Measurements from ENCODE around the gene MRPL16. TPM values are rescaled to one million over a fixed set of nuclear protein-coding genes. Genes with fewer than 3 reads are reported as not detected.
A peak's percentile ranks its signal among the peaks of the same experiment; 100 is the strongest.
"Not testable (repeated sequence)": the region's sequence is repeated elsewhere in the genome, so short reads cannot be mapped to it uniquely, and the experiment has no call there.

MRPL16 gene
- total and polyA plus RNA-seq, 5 donors = 53.7 to 150 (median 70.7) TPM

DNA sequence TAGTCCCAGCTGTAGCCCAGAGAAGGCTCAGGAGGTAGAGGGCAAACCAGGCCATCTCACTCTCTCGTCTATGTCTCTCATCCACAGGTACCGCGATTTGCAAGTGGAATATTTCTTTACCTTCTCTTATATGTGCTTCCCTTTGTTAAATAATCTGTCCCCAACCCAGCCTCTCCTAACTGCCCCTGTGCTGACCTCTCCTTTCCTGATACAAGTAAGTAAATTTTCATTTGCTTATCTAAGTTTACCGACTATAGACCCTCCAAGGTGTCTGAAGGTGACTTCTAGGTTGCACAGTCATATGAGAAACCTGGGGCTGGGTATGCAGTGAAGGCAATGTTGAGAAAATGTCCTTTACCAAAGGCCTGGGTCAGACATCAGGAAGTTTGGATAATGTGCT, 34.8 kb upstream of the MRPL16 start, which contains the start of gene CBLIF:
Gene CBLIF (minus strand): TSS at position 101 of the 400 bp plus-strand sequence. CDS start 46 bp downstream, at position 55.
- no peaks in the 10 kb centered on the region for H3K27me3 ChIP-seq (ENCODE audit: control insufficient read depth, insufficient read depth)
- no peak for ATAC-seq
- 77% methylated on average over 4 of the region's 4 CpGs for WGBS
- DNase-seq = no peak
- no peaks in the 10 kb centered on the region for H3K4me1 ChIP-seq (ENCODE audit: control insufficient read depth, insufficient read depth, low read length)
- no peaks in the 10 kb centered on the region for H3K9me3 ChIP-seq (ENCODE audit: control insufficient read depth, low read length)
- H3K27ac ChIP-seq (ENCODE audit: low read length) = no peak within 1 kb of the TSS
- intact Hi-C loops (cut with DNase I) = no loop called here
- H3K4me3 ChIP-seq (ENCODE audit: low read length) = no peak within 1 kb of the TSS

DNA sequence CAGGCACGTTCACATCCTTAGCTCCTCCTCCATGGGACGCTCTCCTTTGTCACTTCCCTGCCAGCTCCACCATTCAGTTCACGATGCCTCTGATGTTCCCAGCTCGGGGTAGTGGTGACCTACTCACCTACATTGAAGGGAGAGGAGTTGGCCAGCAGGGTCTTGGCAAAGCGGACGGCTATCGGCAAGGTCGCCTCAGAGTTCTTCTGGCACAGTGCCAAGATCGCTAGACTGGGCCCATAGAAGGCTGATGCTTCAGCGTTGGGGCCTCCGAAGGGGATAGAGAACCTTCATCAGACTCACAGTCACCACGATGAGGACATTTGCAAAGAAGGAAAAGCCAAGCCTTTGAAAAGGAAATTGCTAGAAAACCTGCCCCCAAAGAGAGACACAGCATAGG, 31.7 kb upstream of the MRPL16 start:
- no peak overlapping the region for H3K4me3 ChIP-seq (ENCODE audit: low read length)
- DNase-seq (peak in 1 of 3 donors; percentile 38), ATAC-seq (no peak)
- WGBS = 77% methylated on average over 12 of the region's 12 CpGs
- no peaks in the 10 kb centered on the region for H3K27me3 ChIP-seq (ENCODE audit: control insufficient read depth, insufficient read depth)
- H3K9me3 ChIP-seq (ENCODE audit: control insufficient read depth, low read length) = no peaks in the 10 kb centered on the region
- intact Hi-C loops (cut with DNase I) = no loop called here
- no peak overlapping the region for H3K27ac ChIP-seq (ENCODE audit: low read length)
- no peaks in the 10 kb centered on the region for H3K4me1 ChIP-seq (ENCODE audit: control insufficient read depth, insufficient read depth, low read length)

DNA sequence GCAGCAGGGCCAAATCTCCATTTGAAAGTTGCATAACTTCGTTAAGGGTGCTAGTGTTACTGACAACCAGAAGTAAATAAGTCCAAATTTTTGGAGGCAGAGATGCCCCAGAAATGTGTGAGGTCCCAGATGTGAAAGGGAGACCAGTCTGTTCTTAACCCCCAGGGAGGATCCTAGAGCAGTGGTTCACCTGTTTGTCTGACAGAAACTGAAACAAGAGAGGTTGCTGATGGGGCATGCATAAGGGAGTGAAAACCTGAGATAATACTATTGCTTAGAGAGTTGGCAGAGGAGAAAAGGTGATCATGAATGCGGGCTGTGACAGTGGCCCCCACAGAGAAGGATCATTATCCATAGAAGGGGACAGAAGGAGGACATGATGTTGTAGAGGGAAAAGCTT, 30.9 kb upstream of the MRPL16 start:
- ATAC-seq = no peak
- Histone ChIP-seq H3K27me3 (ENCODE audit: control insufficient read depth, insufficient read depth) (no peaks in the 10 kb centered on the region), H3K4me1 (ENCODE audit: control insufficient read depth, insufficient read depth, low read length) (no peaks in the 10 kb centered on the region), H3K27ac (ENCODE audit: low read length) (no peak overlapping the region), H3K9me3 (ENCODE audit: control insufficient read depth, low read length) (no peaks in the 10 kb centered on the region), H3K4me3 (ENCODE audit: low read length) (no peak overlapping the region)
- intact Hi-C loops (cut with DNase I) = no loop called here
- no peak for DNase-seq
- WGBS = 89% methylated on average over 2 of the region's 2 CpGs

DNA sequence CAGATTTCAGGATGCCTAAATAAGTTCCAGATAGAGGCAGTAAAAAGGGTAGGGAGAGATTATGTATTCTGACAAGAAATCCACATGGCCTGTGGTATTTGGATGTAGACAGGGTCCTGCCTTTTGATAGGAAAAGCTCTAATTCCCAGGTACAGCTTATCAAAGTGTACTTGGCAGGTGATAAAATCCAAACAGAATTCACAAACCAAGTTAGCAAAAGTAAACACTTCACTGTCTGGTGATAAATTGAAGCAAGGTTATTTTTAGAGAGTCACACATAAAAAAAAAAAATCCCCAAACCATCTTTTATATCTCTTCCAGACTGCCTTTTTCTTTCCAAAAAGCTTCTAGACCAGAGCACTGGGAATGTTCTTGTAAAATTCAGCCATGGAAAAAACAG, 29.0 kb upstream of the MRPL16 start:
- Histone ChIP-seq H3K9me3 (ENCODE audit: control insufficient read depth, low read length) (no peaks in the 10 kb centered on the region), H3K4me1 (ENCODE audit: control insufficient read depth, insufficient read depth, low read length) (no peaks in the 10 kb centered on the region), H3K4me3 (ENCODE audit: low read length) (no peak overlapping the region), H3K27me3 (ENCODE audit: control insufficient read depth, insufficient read depth) (no peaks in the 10 kb centered on the region), H3K27ac (ENCODE audit: low read length) (no peak overlapping the region)
- ATAC-seq = no peak
- intact Hi-C loops (cut with DNase I) = loop anchor here in 1 of 4 donors (10.0 kb wide), 1 partner anchor 355 kb away; no protein-coding TSS in a partner anchor
- DNase-seq = no peak

DNA sequence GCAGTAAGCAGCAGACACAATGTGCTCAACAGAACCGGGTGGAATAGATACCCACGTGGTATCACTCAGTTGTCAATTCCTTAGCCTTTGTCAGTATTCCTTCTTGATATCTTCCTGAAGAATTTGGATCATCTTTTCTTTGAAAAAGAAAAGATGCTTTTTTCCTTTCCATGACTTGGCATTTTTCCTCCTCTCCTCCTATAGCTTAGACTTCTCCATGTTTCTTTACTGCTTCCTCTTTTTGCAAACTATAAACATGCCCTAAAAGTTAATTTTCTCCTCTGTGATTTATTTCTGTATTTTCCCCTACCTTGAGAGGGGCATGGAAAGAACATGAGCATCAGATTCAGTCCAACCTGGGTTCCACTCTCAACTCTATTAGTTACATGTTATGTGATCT, 23.0 kb upstream of the MRPL16 start:
- 72% methylated on average over 2 of the region's 2 CpGs for WGBS
- DNase-seq (no peak), ATAC-seq (no peak)
- H3K9me3 ChIP-seq (ENCODE audit: control insufficient read depth, low read length) = no peaks in the 10 kb centered on the region
- H3K4me3 ChIP-seq (ENCODE audit: low read length) = no peak overlapping the region
- intact Hi-C loops (cut with DNase I) = loop anchor here in 1 of 4 donors (10.0 kb wide), 1 partner anchor 361 kb away; no protein-coding TSS in a partner anchor
- H3K4me1 ChIP-seq (ENCODE audit: control insufficient read depth, insufficient read depth, low read length) = no peaks in the 10 kb centered on the region
- no peaks in the 10 kb centered on the region for H3K27me3 ChIP-seq (ENCODE audit: control insufficient read depth, insufficient read depth)
- no peak overlapping the region for H3K27ac ChIP-seq (ENCODE audit: low read length)

DNA sequence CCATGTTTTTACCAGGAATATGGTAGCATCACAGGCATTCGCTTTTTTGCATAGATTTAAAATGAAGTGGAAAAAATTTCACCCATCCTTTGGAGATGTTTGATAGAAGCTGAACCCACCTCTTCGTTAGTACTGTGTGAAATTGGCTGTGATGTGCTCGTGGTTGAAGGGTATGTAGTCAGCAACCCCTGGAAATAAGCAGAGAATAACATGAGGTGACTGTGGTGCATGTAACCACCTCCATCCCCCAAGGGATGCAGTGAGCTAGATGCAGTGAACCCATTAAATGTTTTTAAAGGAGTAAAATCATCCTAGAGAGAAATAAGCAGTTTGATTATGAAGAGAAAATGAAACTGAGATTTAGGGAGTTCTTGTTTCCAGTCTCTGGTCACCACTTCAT, 18.8 kb upstream of the MRPL16 start:
- Histone ChIP-seq H3K9me3 (ENCODE audit: control insufficient read depth, low read length) (no peaks in the 10 kb centered on the region), H3K4me3 (ENCODE audit: low read length) (no peak overlapping the region), H3K4me1 (ENCODE audit: control insufficient read depth, insufficient read depth, low read length) (no peaks in the 10 kb centered on the region), H3K27me3 (ENCODE audit: control insufficient read depth, insufficient read depth) (no peaks in the 10 kb centered on the region), H3K27ac (ENCODE audit: low read length) (no peak overlapping the region)
- intact Hi-C loops (cut with DNase I) = loop anchor here in 1 of 4 donors (10.0 kb wide), 1 partner anchor 305 kb away; no protein-coding TSS in a partner anchor
- ATAC-seq (no peak), DNase-seq (no peak)
- WGBS = 86% methylated on average over 3 of the region's 3 CpGs

DNA sequence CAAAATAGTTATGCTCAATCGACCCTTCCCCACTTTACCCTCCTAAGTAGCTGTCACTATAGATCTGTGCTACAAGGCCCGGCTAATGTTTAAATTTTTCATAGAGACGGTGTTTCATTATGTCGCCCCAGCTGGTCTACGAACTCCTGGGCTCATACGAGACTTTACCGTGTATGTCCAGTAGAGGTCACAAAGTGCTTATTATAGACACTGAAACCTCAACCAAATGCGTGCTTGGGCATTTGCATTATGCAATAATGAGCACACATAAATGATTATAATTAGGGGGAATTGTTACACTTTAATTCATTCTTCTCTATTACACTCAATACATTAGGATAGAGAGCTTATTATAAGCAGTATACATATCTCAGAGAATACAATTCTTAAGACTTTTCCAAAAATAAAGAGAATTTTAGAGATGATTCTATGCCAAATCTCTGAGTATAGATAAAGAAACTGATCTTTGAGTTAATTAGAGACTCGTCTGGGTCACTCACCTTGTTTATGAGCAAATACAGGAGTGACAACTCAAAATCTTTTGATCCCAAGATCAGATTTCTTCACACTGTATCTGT, 12.5 kb upstream of the MRPL16 start:
- H3K27me3 ChIP-seq (ENCODE audit: control insufficient read depth, insufficient read depth) = no peaks in the 10 kb centered on the region
- 3% methylated on average over 9 of the region's 9 CpGs for WGBS
- ATAC-seq = peak; percentile 87 to 91
- H3K9me3 ChIP-seq (ENCODE audit: control insufficient read depth, low read length) = no peaks in the 10 kb centered on the region
- intact Hi-C loops (cut with DNase I) = loop anchor here (5.0 to 10.0 kb wide), 3 partner anchors 304 to 312 kb away; no protein-coding TSS in a partner anchor
- DNase-seq = peak in 1 of 3 donors; percentile 34
- no peaks in the 10 kb centered on the region for H3K4me1 ChIP-seq (ENCODE audit: control insufficient read depth, insufficient read depth, low read length)
- no peak overlapping the region for H3K4me3 ChIP-seq (ENCODE audit: low read length)
- no peak overlapping the region for H3K27ac ChIP-seq (ENCODE audit: low read length)

DNA sequence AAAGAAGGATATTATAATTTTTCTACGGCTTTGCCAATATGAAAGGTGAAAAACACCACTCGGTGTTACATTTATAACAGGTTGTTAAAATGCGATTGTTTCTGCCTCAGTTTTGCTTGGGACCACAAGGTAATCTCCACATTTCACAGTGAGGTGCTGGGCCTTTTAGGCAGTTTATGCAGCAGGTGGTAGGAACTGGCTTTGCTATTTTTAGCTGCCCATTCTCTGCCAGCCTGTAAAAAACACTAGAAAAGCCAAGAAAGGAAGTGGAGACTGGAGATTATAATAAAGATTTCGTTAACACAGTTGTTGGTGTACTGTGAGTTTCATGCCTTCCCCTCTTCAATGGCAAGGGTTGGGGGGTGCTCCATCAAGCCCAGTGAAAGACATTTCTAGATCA, 8.0 kb upstream of the MRPL16 start:
- ATAC-seq (no peak), DNase-seq (no peak)
- intact Hi-C loops (cut with DNase I) = no loop called here
- Histone ChIP-seq H3K27ac (ENCODE audit: low read length) (no peak overlapping the region), H3K4me1 (ENCODE audit: control insufficient read depth, insufficient read depth, low read length) (no peaks in the 10 kb centered on the region), H3K27me3 (ENCODE audit: control insufficient read depth, insufficient read depth) (no peaks in the 10 kb centered on the region), H3K4me3 (ENCODE audit: low read length) (no peak overlapping the region), H3K9me3 (ENCODE audit: control insufficient read depth, low read length) (no peaks in the 10 kb centered on the region)
- 74% methylated on average over 4 of the region's 4 CpGs for whole genome bisulfite sequencing

DNA sequence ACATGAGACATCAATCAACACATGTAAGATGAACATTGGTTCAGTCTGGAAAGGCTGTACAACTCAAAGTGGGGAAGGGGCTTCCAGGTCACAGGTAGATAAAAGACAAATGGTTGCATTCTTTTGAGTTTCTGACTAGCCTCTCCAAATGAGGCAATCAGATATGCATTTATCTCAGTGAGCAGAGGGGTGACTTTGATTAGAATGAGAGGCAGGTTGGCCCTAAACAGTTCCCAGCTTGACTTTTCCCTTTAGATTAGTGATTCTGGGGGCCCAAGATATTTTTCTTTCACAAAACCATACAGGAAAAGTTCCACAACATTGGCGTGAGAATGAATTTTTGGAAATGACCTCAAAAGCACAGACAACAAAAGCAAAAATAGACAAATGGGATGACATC, 5.9 kb upstream of the MRPL16 start:
- H3K9me3 ChIP-seq (ENCODE audit: control insufficient read depth, low read length); intact Hi-C loops (cut with DNase I); H3K27ac ChIP-seq (ENCODE audit: low read length); H3K4me3 ChIP-seq (ENCODE audit: low read length); H3K27me3 ChIP-seq (ENCODE audit: control insufficient read depth, insufficient read depth); DNase-seq; H3K4me1 ChIP-seq (ENCODE audit: control insufficient read depth, insufficient read depth, low read length); ATAC-seq: not testable (repeated sequence)
- 57% methylated on average over 1 of the region's 1 CpG for WGBS

DNA sequence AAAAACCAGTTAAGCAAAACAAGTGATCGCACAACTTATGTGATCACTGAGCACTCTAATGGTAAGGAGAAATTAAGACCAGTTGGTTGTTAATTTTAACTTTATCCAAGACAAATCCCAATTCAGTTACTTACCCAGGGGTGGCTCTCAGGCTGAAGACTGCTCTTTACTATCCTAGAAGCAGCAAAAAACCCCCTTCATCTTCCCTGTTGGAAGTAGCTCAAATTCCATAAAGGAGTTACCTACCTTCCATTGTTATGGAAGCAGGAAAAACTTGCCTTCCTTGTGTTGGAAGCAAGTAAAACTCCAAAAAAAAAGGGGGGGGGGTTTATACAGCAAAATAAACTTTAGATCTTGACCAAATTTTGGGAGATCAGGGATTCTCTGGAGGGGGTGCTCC, 5.2 kb upstream of the MRPL16 start:
- H3K4me1 ChIP-seq (ENCODE audit: control insufficient read depth, insufficient read depth, low read length) = no peaks in the 10 kb centered on the region
- H3K27ac ChIP-seq (ENCODE audit: low read length) = no peak overlapping the region
- no peak for ATAC-seq
- no peaks in the 10 kb centered on the region for H3K9me3 ChIP-seq (ENCODE audit: control insufficient read depth, low read length)
- H3K4me3 ChIP-seq (ENCODE audit: low read length) = no peak overlapping the region
- 83% methylated on average over 1 of the region's 1 CpG for WGBS
- DNase-seq = no peak
- H3K27me3 ChIP-seq (ENCODE audit: control insufficient read depth, insufficient read depth) = no peaks in the 10 kb centered on the region
- intact Hi-C loops (cut with DNase I) = no loop called here

DNA sequence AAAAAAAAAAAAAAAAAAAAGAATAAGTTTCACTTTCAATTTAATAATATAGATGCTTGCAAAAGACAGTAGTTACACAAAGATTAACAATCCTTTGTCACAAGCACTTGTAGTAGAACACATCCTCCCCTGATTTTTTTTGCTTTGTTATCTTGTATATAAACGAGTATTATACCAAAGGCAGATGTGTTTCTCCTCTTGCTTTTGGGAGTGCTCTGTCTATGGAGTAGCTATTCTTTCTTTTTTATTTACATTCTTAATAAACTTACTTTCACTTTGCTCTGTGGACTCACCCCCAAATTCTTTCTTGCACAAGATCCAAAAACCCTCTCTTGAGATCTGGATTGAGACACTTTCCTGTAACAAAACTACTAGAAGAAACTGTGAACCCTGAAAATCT, 3.4 kb upstream of the MRPL16 start:
- Histone ChIP-seq H3K9me3 (ENCODE audit: control insufficient read depth, low read length) (no peaks in the 10 kb centered on the region), H3K27me3 (ENCODE audit: control insufficient read depth, insufficient read depth) (no peaks in the 10 kb centered on the region), H3K4me3 (ENCODE audit: low read length) (no peak overlapping the region), H3K27ac (ENCODE audit: low read length) (no peak overlapping the region), H3K4me1 (ENCODE audit: control insufficient read depth, insufficient read depth, low read length) (peaks cover 2% of the 10 kb centered on the region)
- intact Hi-C loops (cut with DNase I) = no loop called here
- DNase-seq = no peak
- no peak for ATAC-seq
- 41% methylated on average over 1 of the region's 1 CpG for WGBS

DNA sequence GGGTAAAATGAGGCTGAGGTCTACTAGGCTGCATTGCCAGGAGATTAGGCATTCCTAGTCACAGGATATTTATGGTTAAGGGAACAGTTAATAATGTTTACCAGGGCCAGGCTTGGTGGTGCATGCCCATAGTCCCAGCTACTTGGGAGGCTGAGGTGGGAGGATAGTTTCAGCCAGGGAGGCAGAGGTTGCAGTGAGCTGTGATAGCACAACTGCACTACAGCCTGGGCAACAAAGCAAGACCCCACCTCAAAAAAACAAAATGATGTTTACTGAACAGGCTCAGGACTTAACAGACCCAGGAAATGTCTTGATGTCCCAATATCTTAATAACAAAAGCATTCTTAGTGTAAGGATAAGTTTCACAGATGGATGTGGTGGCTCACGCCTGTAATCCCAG, 2.8 kb upstream of the MRPL16 start:
- DNase-seq (no peak), ATAC-seq (no peak)
- 93% methylated on average over 1 of the region's 1 CpG for WGBS
- H3K4me1 ChIP-seq (ENCODE audit: control insufficient read depth, insufficient read depth, low read length) = peaks cover 2% of the 10 kb centered on the region
- no peak overlapping the region for H3K27ac ChIP-seq (ENCODE audit: low read length)
- H3K4me3 ChIP-seq (ENCODE audit: low read length) = no peak overlapping the region
- no peaks in the 10 kb centered on the region for H3K9me3 ChIP-seq (ENCODE audit: control insufficient read depth, low read length)
- no peaks in the 10 kb centered on the region for H3K27me3 ChIP-seq (ENCODE audit: control insufficient read depth, insufficient read depth)
- intact Hi-C loops (cut with DNase I) = no loop called here

All from right cardiac atrium (tissue), 5 donors.